Activated CD4-positive, alpha-beta memory T cell treated with anti-CD3 and anti-CD28 coated beads, Interleukin-2, amount 10 ng/mL, durations not matched to agents 7 days and 5 days (primary cell): ENCODE data around the gene FNDC3A. TPM values are rescaled to one million over a fixed set of nuclear protein-coding genes. Genes with fewer than 3 reads are reported as not detected.
"Not testable (repeated sequence)": the region's sequence is repeated elsewhere in the genome, so short reads cannot be mapped to it uniquely, and the experiment has no call there.

ENCODE experiments used
- CTCF ChIA-PET: fragments of 350-600 bp; sonication (Branson Sonifier 250); formaldehyde crosslinking; loops from one replicate; lab custom pipeline; 2021; ENCODE audit warnings: antibody characterized with exemption, inconsistent platforms; lab: Charles Lee
- POLR2A ChIA-PET: fragments of 350-600 bp; sonication (Branson Sonifier 250); formaldehyde crosslinking; loops from one replicate; lab custom pipeline; 2021; ENCODE audit warnings: antibody characterized with exemption; lab: Charles Lee
- DNase-seq: peaks from one replicate; pipeline ENCODE4 v3.0.0-alpha.2; 2020
- H3K27ac Mint-ChIP-seq: one replicate; pipeline ENCODE4 v1.8.0; 2021; ENCODE audit warnings: mild to moderate bottlenecking, mixed read lengths
- H3K27me3 Mint-ChIP-seq: one replicate; pipeline ENCODE4 v1.8.0; 2021; ENCODE audit warnings: mixed read lengths
- H3K36me3 Mint-ChIP-seq: one replicate; pipeline ENCODE4 v1.8.0; 2021; ENCODE audit warnings: low read depth, mixed read lengths
- H3K4me1 Mint-ChIP-seq: one replicate; pipeline ENCODE4 v1.8.0; 2021; ENCODE audit warnings: mixed read lengths
- H3K4me3 Mint-ChIP-seq: one replicate; pipeline ENCODE4 v1.8.0; 2021; ENCODE audit warnings: mild to moderate bottlenecking, mixed read lengths
- H3K9me3 Mint-ChIP-seq: one replicate; pipeline ENCODE4 v1.8.0; 2021; ENCODE audit warnings: mixed read lengths
- total RNA-seq, 2 experiments: library from RNA; stranded (reverse); gene quantifications; one replicate each; pipeline ENCODE4 v1.2.3, GENCODE V29; 2021

FNDC3A gene
- total RNA-seq, 2 experiments from 2014 or later, result 27.0 to 27.8 TPM

- POLR2A ChIA-PET, result no interaction called here
These were observed 4.2 kb downstream of the FNDC3A start for GRCh38 chr13:48979892-48980291.

GRCh38 chr13:48983331-48983730 is 7.6 kb downstream of the FNDC3A start:
- Mint-ChIP-seq H3K27me3 (no peaks in the 10 kb centered on the region), H3K36me3 (peaks cover 32% of the 10 kb centered on the region), H3K9me3 (peaks cover 8% of the 10 kb centered on the region), H3K4me3 (no peak overlapping the region), H3K27ac (no peak overlapping the region), H3K4me1 (peaks cover 22% of the 10 kb centered on the region)
- POLR2A ChIA-PET, result no interaction called here
- DNase-seq, result no peak
- CTCF ChIA-PET, result no interaction called here

More at GRCh38 chr13:48979892-48980291, 4.2 kb downstream of the FNDC3A start:
- no peak for DNase-seq
- Mint-ChIP-seq H3K36me3 (peaks cover 27% of the 10 kb centered on the region), H3K9me3 (peaks cover 2% of the 10 kb centered on the region), H3K4me1 (peaks cover 38% of the 10 kb centered on the region), H3K27me3 (no peaks in the 10 kb centered on the region), H3K4me3 (no peak overlapping the region), H3K27ac (no peak overlapping the region)
- CTCF ChIA-PET, result no interaction called here

- Mint-ChIP-seq H3K27me3 (no peaks in the 10 kb centered on the region), H3K4me1 (peaks cover 2% of the 10 kb centered on the region), H3K9me3 (peaks cover 14% of the 10 kb centered on the region), H3K4me3 (no peak overlapping the region), H3K27ac (no peak overlapping the region), H3K36me3 (peaks cover 36% of the 10 kb centered on the region)
- no peak for DNase-seq
- POLR2A ChIA-PET, result interaction anchor here (1.6 kb wide), 1 partner anchor 10 kb away, joined by 4 read pairs; the partner anchor contains the start of gene FNDC3A
- CTCF ChIA-PET, result no interaction called here
These were observed 10.0 kb downstream of the FNDC3A start for GRCh38 chr13:48985756-48986155.

- no peak overlapping the region for H3K27ac Mint-ChIP-seq
- ChIA-PET CTCF (interaction anchor here (1.8 kb wide), 1 partner anchor 10 kb away, joined by 4 read pairs; no protein-coding TSS in a partner anchor), POLR2A (no interaction called here)
- no peaks in the 10 kb centered on the region for H3K27me3 Mint-ChIP-seq
- H3K9me3 Mint-ChIP-seq, result peaks cover 11% of the 10 kb centered on the region
- peaks cover 47% of the 10 kb centered on the region for H3K36me3 Mint-ChIP-seq
- DNase-seq, result no peak
- no peak overlapping the region for H3K4me3 Mint-ChIP-seq
- peaks cover 6% of the 10 kb centered on the region for H3K4me1 Mint-ChIP-seq
These were observed 15.2 kb downstream of the FNDC3A start for GRCh38 chr13:48990900-48991299.

- ChIA-PET CTCF (no interaction called here), POLR2A (no interaction called here)
- Mint-ChIP-seq H3K4me1 (peaks cover 6% of the 10 kb centered on the region), H3K9me3 (peaks cover 10% of the 10 kb centered on the region), H3K4me3 (no peak overlapping the region), H3K36me3 (peaks cover 52% of the 10 kb centered on the region), H3K27me3 (no peaks in the 10 kb centered on the region), H3K27ac (no peak overlapping the region)
- DNase-seq, result no peak
These were observed 17.4 kb downstream of the FNDC3A start for GRCh38 chr13:48993150-48993549.

- ChIA-PET POLR2A (interaction anchor here (1.8 kb wide), 1 partner anchor 20 kb away, joined by 7 read pairs; the partner anchor contains the start of gene FNDC3A), CTCF (no interaction called here)
- H3K4me1 Mint-ChIP-seq, result peaks cover 6% of the 10 kb centered on the region
- no peak for DNase-seq
- H3K27ac Mint-ChIP-seq, result no peak overlapping the region
- H3K36me3 Mint-ChIP-seq, result peaks cover 54% of the 10 kb centered on the region
- H3K4me3 Mint-ChIP-seq, result no peak overlapping the region
- H3K27me3 Mint-ChIP-seq, result no peaks in the 10 kb centered on the region
- peaks cover 16% of the 10 kb centered on the region for H3K9me3 Mint-ChIP-seq
These were observed 19.0 kb downstream of the FNDC3A start for GRCh38 chr13:48994706-48995105.

GRCh38 chr13:48998641-48999292 is 23.1 kb downstream of the FNDC3A start:
- H3K36me3 Mint-ChIP-seq, result peaks cover 68% of the 10 kb centered on the region
- peaks cover 35% of the 10 kb centered on the region for H3K9me3 Mint-ChIP-seq
- no peak overlapping the region for H3K4me3 Mint-ChIP-seq
- no peak overlapping the region for H3K27ac Mint-ChIP-seq
- H3K27me3 Mint-ChIP-seq, result no peaks in the 10 kb centered on the region
- DNase-seq, result no peak
- peaks cover 6% of the 10 kb centered on the region for H3K4me1 Mint-ChIP-seq
- CTCF ChIA-PET, result no interaction called here
- POLR2A ChIA-PET, result no interaction called here

- no peak overlapping the region for H3K27ac Mint-ChIP-seq
- no peaks in the 10 kb centered on the region for H3K4me1 Mint-ChIP-seq
- ChIA-PET CTCF (no interaction called here), POLR2A (no interaction called here)
- DNase-seq, result no peak
- H3K9me3 Mint-ChIP-seq, result peaks cover 35% of the 10 kb centered on the region
- no peaks in the 10 kb centered on the region for H3K27me3 Mint-ChIP-seq
- H3K4me3 Mint-ChIP-seq, result no peak overlapping the region
- H3K36me3 Mint-ChIP-seq, result peaks cover 62% of the 10 kb centered on the region
These were observed 24.5 kb downstream of the FNDC3A start for GRCh38 chr13:49000247-49000646.

GRCh38 chr13:49018986-49019635 is 43.4 kb downstream of the FNDC3A start:
- CTCF ChIA-PET, DNase-seq, H3K4me1 Mint-ChIP-seq, H3K27ac Mint-ChIP-seq, H3K9me3 Mint-ChIP-seq, H3K27me3 Mint-ChIP-seq, POLR2A ChIA-PET, H3K4me3 Mint-ChIP-seq: not testable (repeated sequence)
- peaks cover 29% of the 10 kb centered on the region for H3K36me3 Mint-ChIP-seq

- POLR2A ChIA-PET, result interaction anchor here (1.4 kb wide), 1 partner anchor 45 kb away, joined by 3 read pairs; the partner anchor contains the start of gene FNDC3A
- no peaks in the 10 kb centered on the region for H3K27me3 Mint-ChIP-seq
- H3K9me3 Mint-ChIP-seq, result peaks cover 13% of the 10 kb centered on the region
- DNase-seq, result no peak
- peaks cover 26% of the 10 kb centered on the region for H3K36me3 Mint-ChIP-seq
- H3K4me1 Mint-ChIP-seq, result peaks cover 7% of the 10 kb centered on the region
- CTCF ChIA-PET, result no interaction called here
- H3K4me3 Mint-ChIP-seq, result no peak overlapping the region
- H3K27ac Mint-ChIP-seq, result no peak overlapping the region
These were observed 44.6 kb downstream of the FNDC3A start for GRCh38 chr13:49020328-49020727.

GRCh38 chr13:49020940-49021553 is 45.3 kb downstream of the FNDC3A start:
- H3K4me3 Mint-ChIP-seq, result no peak overlapping the region

GRCh38 chr13:49021953-49022352 is 46.2 kb downstream of the FNDC3A start:
- ChIA-PET POLR2A (interaction anchor here (1.1 kb wide), 1 partner anchor 46 kb away, joined by 3 read pairs; no protein-coding TSS in a partner anchor), CTCF (no interaction called here)
- no peaks in the 10 kb centered on the region for H3K27me3 Mint-ChIP-seq
- H3K4me1 Mint-ChIP-seq, result peaks cover 7% of the 10 kb centered on the region
- peaks cover 15% of the 10 kb centered on the region for H3K9me3 Mint-ChIP-seq
- no peak overlapping the region for H3K27ac Mint-ChIP-seq
- no peak for DNase-seq
- peaks cover 31% of the 10 kb centered on the region for H3K36me3 Mint-ChIP-seq
- H3K4me3 Mint-ChIP-seq, result no peak overlapping the region

More at GRCh38 chr13:49020940-49021553, 45.3 kb downstream of the FNDC3A start:
- Mint-ChIP-seq H3K4me1 (peaks cover 7% of the 10 kb centered on the region), H3K36me3 (peaks cover 27% of the 10 kb centered on the region), H3K9me3 (peaks cover 13% of the 10 kb centered on the region), H3K27me3 (no peaks in the 10 kb centered on the region), H3K27ac (no peak overlapping the region)
- DNase-seq, result no peak
- ChIA-PET CTCF (no interaction called here), POLR2A (interaction anchor here (0.8 to 1.4 kb wide), 2 partner anchors 13 to 45 kb away, joined by 3 read pairs; partner anchors contain the start of gene FNDC3A)
